Left colon (tissue), 2 donors: Measurements from ENCODE around the gene ZNF474. TPM values are rescaled to one million over a fixed set of nuclear protein-coding genes. Genes with fewer than 3 reads are reported as not detected.

Source experiments
- ATAC-seq: fragments of 200-7000 bp; cut with Tn5 transposase; one replicate; pipeline ENCODE4 v1.9.1; 2020; ENCODE audit warnings: mild to moderate bottlenecking, moderate library complexity
- DNase-seq, 2 donors: peaks; one replicate each; pipeline ENCODE4 v3.0.0-alpha.2; 2020
- intact Hi-C, 2 donors: fragments of 100-400 bp; cut with DNase I in 1 of 2; cut with micrococcal nuclease in 1 of 2; formaldehyde crosslinking; loops; one replicate each; pipeline versions ENCODE4 v1.11.2 to v1.14.0; 2022; cut with DNase I, micrococcal nuclease
- total RNA-seq, 2 donors: library from RNA; stranded (reverse); fragmentation: NEBNext Ultra II Directional; extraction: Animal tissue kit (Norgen Biotek cat#: 25700); gene quantifications; one replicate each; pipeline ENCODE4 v1.2.1, GENCODE V29; 2021
- donor health status: DM: no; HTN: no; CAD: no.
- donor health status: DM: yes; HTN: yes; CAD: no.

Gene ZNF474
- total RNA-seq, 2 donors from 2014 or later: not detected

DNA sequence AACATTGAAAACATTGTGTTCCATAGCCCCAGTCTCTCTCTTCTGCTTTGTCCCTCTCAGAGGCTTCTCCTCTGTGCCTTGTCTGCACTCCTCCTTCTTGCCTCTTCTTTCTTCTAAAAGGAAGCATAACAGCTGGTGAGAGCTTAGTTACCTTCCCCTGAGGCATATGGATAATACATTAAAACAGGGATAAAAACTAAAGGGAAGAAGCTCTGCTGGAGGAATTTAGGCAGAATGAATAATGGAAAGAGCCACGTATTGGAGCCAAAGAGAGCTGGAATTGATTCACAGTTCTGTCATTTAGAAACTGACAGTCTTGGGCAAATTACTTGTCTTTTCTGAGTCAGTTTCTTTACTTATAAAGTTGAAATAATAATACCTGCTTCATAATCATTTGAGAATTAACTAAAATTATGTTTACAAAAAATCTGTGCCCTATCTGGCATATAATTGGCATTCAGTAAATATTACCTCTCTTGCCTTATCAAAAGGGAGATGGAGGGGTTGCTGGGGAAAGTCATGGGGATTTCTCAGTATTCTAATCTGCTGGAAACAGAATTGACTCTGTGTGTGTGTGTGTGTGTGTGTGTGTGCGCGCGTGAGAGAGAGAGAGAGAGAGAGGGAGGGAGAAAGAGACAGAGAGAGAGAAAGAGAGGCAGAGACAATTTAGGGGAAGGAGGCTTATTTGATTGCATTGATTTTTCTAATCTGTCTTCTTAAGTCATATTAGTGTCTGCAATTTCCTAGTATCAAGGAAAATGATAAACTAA, 20.2 kb downstream of the ZNF474 start:
- no peak for ATAC-seq
- DNase-seq: no peak
- intact Hi-C loops: no loop called here

DNA sequence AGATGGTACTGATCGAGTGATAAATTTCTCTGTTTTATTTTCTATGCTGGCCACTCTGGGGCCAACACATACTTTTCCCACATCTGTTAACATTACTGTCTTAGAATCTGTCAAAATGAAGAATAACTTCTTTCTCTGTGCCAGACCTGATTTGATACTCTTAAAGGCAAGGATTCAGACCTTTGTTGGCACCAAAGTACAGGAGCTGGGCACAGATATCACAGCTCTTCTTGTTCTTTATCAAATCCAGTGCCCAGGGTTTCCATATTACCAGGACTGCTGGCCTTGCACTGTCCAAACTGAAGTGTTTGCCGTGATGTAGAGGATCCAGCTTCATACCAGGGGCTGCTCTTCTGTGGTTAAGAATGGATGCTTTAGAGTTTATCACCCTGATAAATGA, 20.9 kb downstream of the ZNF474 start:
- no peak for DNase-seq
- intact Hi-C loops: no loop called here
- no peak for ATAC-seq

DNA sequence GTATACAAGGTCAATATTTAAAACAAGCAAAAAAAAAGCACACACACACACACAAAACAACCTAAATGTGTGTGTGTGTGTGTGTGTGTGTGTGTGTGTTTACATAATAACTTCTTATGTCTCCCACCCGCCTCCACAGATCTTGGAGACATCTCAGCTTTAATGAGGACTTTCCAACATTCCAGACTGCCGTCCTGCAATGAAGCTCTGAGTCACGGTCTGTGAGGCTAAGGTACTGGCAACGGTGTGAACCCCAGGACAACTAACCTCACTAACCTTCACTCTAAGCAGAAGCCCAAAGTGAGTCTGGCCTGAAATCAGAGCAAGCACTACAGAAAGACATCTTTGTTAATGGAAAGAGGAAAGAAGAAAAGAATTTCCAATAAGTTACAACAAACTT, 22.3 kb downstream of the ZNF474 start:
- DNase-seq (no peak), ATAC-seq (no peak)
- intact Hi-C loops: no loop called here

DNA sequence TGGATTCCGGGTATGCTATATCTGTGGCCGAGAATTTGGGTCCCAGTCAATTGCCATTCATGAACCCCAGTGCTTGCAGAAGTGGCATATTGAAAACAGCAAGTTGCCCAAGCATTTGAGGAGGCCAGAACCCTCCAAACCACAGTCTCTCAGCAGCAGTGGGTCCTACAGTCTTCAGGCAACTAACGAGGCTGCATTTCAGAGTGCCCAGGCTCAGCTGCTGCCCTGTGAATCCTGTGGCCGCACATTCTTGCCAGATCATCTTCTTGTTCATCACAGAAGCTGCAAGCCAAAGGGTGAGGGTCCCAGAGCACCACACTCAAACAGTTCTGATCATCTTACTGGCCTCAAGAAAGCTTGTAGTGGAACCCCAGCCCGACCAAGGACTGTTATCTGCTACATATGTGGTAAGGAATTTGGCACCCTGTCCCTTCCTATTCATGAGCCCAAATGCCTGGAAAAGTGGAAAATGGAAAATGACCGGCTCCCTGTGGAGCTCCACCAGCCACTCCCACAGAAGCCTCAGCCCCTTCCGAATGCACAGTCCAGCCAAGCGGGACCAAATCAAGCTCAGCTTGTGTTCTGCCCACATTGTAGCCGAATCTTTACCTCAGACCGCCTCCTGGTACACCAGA, 23.0 kb downstream of the ZNF474 start:
- ATAC-seq (no peak), DNase-seq (no peak)
- intact Hi-C loops: no loop called here

DNA sequence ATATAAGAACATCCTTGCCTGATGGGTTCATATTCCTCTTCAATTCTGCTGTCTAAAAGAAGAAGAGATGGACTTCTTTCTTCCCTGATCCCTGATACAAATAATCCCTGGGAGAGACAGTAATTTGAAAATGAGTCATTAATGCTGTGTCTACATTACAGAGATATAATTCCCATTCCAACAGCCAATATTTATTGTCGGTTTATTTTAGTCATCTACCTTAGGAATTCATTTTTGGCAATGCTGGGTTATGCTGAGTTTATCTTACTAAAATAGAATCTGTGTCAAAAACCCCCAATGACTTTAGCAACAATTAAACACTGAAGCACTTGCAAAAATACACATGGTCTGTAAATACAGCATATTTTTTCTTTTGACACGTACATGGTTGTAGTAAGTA, 23.9 kb downstream of the ZNF474 start:
- ATAC-seq: no peak
- intact Hi-C loops: no loop called here
- DNase-seq: no peak

DNA sequence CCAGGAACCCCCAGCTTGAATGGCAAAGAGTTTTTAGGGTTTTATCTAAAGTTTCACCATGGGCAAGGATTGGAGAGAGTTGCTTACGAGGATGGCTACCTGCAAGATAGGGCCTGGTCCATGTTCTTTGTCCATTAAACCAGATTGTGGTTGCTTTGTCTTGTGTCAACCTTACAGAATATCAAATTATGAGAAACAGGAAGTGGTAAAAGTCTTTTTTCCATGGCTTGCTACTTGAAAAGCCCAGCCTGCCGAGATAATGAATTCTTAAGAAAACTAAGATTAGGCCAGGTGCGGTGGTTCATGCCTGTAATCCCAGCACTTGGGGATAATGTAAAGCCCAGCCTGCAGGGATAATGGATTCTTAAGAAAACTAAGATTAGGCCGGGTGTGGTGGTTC, 24.4 kb downstream of the ZNF474 start:
- DNase-seq: no peak
- ATAC-seq: no peak
- intact Hi-C loops: no loop called here

DNA sequence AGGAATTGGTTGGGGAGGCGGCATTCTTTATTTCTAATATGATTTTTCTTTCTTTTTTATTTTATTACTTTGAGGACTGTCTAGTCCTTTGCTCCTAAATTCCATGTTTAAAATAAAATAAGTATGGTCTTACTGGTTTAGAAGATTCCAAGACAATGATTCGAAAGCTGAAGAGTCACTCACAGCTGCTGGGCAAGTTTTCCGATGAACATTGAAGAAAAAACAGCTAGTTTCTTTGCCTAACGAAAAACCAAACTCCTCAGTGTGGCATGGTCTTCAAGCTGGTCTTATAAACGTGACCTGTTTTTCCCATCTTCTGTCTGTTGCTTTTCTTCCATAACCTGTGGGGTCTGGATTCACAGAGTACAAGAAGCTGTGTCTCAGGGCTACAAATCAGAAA, 25.1 kb downstream of the ZNF474 start:
- DNase-seq: no peak
- ATAC-seq: no peak
- intact Hi-C loops: no loop called here

DNA sequence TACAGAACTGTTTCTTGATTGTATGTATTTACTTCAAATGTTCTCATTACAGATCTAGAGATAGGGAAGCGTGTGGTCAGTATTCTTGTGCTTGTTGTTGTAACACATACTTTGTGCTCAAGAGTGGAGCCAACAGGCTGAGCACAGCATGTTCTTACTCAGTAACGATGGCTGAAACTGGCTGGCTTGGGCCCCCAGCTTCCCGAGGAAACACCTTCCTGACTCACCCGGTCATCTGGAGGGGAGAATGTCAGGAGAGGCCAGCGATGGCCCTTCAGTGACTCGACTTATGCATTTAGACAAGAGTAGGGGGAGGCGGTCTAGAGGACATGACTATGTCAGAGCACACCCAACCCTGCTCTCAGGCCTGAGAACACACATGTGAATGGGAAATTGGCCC, 25.6 kb downstream of the ZNF474 start:
- no peak for ATAC-seq
- intact Hi-C loops: no loop called here
- peak in 1 of 2 donors; percentile 24 for DNase-seq

DNA sequence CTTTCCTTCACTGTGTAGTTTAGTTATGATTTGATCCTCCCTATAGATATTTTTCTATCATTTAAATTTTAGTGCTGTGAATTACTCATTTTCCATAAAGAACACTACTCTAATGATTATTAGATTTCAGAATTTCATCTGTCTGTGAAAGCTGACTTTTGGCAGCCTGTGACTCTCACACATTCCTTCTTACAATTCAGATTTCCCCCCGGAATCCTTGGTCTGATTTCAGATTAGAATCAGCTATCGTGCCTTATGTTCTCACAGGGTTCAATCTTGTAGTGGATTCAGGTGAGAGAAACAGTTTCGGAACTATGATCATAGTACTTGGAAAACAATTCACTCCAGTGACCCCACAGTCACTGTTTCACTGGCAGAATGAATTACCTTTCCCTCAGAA, 26.2 kb downstream of the ZNF474 start:
- ATAC-seq (no peak), DNase-seq (no peak)
- intact Hi-C loops: no loop called here

DNA sequence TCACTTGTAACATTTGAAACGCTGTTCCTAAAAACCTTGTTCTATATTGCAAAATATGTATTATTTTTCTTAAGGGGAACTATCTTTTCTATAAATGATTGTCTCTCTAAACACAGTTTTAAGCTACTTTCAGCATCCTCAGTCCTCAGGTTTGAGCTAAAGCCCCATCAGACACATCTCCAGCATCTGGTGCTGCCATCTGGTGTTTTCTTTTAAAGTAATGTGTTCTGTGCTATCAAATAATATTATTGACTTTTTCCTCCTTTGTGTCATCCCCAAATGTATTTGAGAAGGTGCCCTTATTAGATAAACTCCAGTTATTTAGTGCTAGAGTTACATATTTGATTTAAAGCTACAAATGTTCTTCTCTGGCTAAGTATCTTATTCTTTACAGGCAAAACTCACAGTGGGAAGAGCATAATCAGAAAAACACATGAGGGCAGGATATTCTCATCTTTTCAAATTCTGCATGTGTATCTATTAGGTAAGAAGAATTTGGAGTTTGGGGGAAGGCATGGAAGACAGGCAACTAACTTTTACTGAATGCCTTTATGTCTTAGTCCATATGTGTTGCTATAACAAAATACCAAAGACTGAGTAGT, 27.5 kb downstream of the ZNF474 start:
- no peak for ATAC-seq
- intact Hi-C loops: no loop called here
- no peak for DNase-seq

DNA sequence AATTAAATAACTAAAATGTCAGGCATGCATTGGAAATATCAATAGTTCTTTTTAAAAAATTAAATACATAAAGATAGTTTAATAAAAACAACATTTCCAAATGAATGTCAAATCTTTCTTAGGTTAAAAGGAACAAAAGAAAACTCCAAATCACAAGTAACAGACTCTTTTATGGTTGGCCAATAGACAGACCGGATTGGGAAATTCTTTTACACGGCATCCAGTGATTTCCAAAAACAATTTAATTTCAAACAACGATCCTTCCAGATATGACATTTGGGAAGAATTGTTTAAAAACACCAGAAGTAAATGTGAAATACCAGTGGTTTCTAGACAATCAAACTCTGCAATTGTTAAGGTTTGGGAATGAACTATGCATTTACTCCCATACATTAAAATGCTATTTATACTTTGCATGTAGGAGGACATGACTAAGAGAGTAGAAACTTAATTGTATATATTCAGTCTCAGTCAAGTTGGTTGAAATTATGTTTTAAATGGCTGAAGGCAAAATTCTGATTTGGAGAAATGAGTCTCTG, 32.8 kb downstream of the ZNF474 start:
- intact Hi-C loops: no loop called here
- ATAC-seq (no peak), DNase-seq (no peak)

DNA sequence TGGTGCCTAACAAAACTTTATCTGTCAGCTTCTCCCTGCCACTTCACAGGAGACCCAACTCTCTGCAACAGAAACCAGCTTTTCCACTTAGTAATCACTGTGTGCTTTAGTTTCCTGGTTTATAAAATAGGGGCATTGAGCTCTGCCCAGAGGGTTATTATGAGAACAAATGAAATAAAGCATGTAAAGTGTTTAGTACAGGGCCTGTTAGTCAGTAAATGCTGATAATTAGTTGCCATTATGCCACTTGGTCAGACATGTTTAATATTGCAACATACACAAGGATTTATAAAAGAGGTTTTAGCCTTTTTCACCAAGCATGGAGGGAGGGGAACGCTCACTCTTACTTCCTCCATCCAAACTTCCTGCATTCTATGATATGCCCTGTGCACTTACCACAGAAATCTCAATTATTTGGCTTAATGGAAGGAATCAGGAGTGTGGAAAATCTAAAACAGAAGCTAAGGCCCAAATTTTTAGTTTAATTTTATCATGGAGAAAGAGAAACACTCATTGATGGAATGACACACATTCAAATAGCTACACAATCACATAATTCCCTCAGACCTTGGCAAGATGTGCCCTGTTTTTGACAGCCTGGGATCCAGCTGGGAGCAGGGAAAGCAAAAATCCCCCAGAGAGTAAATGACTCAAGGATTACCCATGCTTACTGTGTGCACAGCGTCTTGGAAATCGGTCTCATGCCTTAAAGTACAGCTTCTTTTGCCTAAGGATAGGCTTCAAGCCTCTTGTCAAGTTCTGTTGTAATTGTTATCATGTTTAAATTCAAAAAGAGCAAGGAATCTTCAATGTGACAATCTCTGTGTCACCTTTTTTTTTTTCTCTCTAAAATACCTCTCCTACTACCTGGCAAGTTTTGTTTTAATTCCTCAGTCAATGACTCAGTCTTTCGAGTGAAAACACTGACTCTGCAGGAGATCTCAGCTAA, 34.0 kb downstream of the ZNF474 start:
- peak; percentile 60 for ATAC-seq
- intact Hi-C loops: no loop called here
- no peak for DNase-seq

DNA sequence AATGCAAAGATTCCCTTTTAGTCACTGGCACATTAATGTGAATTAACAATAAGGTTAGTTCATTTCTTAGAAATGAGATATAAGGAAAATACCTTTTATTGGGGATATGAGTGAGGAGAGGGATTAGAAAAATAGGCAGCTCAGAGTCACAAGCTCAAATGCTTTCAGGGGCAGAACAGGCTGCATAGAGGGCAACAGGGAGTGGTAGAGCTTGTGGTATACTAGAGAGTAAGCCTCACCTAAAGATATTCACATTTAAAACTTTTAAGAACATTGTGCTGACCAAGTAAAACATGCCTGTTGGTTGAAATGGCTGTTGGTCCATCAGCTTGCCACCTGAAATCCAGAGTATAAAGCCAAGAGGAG, 34.7 kb downstream of the ZNF474 start:
- intact Hi-C loops: no loop called here
- ATAC-seq (no peak), DNase-seq (no peak)

DNA sequence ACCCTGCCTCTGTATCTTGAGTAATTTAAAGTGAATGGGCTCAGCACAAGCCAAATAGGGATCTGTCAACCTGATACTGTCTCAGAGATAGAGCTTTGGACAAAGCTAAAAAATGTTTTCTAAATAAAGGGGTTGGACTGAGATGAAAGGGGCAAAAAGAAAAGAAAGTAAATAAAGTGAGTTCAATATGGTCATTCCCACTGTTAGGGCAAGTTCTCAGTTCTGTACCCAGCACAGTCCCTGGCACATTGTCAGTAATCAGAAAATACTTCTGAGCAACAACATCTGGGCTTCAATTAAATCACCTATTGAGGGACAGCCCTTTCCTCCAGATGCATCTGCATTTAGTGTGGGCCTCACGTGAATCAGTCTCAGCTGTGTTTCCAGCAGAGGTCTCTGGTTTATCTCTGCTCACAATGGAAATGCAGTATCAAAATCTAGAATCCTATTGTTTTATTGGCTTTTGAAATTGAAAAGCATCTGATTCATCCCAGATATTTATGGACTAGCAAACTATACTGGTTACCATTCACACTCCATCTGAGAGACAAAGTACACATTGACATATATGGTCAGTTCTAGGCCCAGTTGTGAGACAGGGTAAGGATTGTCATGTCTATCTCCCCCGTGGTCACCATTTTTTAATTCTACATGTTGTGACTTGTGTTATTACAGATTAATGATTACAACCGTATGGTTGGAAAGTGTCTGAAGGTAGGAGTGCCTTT, 35.6 kb downstream of the ZNF474 start:
- intact Hi-C loops: no loop called here
- no peak for DNase-seq
- ATAC-seq: peak; percentile 35

DNA sequence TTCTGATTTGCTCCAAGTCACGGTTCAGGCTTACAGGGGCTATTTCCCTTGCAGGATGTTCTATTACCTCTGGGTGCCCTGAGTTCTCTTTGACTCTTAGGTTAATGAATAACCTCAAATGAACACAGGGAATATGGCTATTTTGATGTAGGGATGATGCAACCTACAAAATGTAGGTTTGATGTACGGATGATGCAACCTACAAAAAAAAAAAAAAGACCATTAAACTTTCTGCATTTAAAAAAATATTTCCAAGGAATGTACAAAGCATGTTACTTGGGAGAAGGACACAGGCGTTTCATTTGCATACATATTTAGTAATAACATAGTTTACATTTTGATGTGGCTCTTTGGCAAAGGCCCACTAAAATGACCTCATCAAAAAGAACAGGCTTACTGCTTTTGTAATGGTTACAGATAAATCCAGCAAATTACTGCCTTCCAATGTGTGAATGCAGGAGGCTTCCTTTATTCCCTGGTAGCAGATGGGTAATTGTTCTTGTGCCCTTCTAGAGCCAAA, 36.3 kb downstream of the ZNF474 start:
- intact Hi-C loops: no loop called here
- DNase-seq (no peak), ATAC-seq (peak; percentile 82)

DNA sequence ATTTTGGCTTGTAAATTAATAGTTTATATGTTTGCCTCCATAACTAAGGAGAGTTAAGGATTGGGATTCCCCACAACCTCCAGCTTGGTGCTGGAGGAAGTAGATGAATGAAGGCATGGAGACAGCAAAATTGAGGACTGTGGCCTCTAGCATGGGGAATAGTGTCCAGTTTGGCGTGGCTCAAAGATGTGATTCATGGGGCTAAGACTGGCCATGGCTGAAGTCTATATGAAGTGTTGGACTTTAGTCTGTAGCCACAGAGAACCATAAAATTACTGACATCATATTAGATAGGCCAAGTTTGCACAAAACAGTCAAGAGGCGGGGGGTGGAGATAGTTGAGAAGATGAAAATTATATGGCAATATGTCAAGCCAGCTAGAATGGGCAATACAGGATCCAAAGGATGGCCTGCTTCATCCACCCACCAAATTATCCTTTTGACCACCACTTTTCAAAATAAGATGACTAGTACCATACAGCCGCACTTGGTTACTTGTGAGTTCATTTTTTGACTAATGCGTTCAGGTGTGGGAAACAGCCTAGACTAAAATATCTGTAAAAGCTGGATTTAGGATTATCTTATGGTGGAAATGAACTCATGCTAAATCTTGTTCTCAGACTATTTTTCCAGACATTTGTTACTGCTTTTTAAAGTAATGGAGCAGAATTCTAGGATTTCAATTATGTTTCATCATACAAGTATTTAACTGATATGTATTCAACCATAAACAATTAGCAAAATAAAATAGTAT, 40.2 kb downstream of the ZNF474 start:
- peak; percentile 68 for ATAC-seq
- intact Hi-C loops: no loop called here
- DNase-seq: no peak

DNA sequence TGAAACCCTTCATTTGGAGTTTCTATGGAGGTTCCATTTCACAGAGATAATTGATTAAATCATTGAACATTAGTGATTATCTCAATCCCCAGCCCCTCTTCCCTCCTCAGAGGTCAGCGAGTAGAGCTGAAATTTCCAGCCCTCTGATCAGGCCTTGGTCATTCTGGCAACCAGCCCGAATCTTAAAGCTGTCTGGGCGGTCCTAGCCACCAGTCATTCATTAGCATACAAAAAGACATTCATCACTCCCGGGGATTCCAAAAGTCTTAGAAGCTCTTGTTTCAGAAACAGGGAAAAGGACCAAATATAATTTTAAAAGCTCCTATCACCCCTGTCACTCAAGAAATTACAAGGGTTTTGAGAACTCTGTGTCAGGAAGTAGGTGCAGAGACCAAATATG, 41.3 kb downstream of the ZNF474 start:
- intact Hi-C loops: no loop called here
- ATAC-seq (no peak), DNase-seq (no peak)

DNA sequence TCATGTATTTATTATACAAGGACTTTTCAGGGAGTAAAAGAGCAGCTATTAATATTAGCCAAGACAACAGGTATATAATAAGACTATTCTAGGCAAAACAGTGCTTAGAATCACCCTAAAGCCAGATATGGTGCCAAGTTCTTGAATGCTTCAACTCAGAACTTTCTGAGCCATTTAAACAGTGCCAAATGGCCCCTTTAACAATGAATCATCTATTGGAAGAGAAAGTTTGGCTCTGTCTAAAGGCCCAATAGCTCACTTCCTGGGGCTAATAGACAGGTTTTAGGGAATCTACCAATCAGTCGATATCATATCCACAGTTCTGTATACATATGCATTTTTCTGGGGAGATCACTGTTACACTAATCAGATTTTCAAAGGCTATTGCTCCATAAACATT, 42.9 kb downstream of the ZNF474 start:
- intact Hi-C loops: no loop called here
- DNase-seq (no peak), ATAC-seq (no peak)
